Activated CD8-positive, alpha-beta memory T cell treated with anti-CD3 and anti-CD28 coated beads for 48 hours (primary cell): ENCODE measurements around the gene TMEM218.
A peak's percentile ranks its signal among the peaks of the same experiment; 100 is the strongest.

Source experiments
- DNase-seq, 3 experiments: peaks; one replicate each; pipeline ENCODE4 v3.0.0-alpha.2; 2020; ENCODE audit warnings: low read depth in 2 of 3, low spot score in 2 of 3

Gene TMEM218

DNA sequence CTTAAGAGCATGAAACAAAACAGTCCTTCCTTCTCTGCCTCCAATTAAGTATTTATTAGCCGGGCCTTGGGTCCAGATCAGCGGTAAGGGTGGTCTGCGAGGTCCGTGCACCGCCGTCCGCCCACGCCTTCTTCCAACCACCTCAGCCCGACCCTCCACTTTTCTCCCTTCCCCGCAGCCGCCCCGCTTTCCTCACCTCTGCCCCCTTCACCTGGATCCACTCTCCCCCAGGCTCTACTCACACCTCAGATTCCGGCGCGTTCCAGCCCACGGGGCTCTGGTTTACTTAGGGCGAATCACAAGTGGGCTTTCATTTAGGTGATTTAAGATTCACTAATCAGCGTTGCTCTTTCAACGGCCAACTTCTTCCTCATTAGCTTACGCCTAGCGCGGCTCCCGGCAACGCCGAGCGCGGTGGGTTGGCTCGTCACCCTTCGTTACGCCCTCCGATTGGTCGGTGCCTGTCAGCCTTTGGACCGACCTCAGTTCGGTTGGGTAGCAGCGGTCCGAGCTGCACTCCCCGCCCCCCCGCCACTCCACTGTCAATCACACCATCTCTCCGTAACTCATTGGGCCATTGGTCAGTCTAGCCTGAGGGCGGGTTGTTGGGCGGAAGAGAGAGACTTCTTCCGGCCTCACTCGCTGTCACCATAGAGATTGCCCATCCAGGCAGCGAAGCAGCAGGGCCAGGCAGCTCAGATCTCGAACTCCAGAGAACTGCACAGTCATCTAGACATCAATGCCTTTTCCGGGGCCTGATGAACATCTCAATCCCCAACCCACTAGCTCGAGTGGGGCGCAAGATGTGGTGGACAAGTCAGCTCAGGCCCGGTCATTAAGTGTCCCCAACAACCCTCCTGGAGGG is at the start of gene TMEM218:
Gene TMEM218, minus strand, starts transcription at position 284 of the 865 bp plus-strand sequence. CDS start 9,385 bp downstream, outside the sequence.
- DNase-seq: peak; percentile 73 to 91 (median 89)

DNA sequence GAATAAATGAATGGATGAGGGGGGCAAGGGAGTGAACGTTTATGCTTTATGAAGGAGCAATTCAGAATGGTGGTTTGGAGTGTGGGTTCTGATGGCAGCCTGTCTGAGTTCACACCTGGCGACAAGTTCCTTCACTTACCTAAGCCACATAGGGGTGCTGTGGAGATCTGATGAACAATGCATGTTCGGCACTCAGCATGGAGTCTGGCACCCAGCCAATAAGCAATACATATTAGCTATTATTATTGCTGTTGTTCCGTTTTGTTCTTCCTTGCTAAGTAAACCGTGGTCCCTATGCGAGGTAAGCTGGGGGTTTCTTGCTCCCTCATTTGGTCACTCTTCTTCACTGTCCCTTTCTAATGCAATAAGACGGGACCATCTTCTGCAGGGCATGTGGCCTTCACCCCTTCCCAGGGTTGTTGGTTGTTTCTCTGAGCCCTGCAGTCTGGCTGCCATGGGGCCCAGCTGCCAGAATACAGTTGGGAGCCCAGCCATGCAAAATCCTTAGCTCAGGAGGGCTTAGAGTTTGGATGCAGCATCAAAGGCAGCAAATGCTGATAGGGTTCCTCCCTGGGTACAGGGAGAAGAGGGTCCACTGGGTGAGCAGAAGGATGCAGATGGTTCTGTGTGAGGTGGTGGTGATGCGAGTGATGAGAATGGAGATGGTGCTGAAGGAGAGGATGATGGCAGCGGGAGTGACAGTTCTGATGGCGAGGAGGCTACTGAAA is 46.7 kb upstream of the TMEM218 start:
- DNase-seq: no peak

DNA sequence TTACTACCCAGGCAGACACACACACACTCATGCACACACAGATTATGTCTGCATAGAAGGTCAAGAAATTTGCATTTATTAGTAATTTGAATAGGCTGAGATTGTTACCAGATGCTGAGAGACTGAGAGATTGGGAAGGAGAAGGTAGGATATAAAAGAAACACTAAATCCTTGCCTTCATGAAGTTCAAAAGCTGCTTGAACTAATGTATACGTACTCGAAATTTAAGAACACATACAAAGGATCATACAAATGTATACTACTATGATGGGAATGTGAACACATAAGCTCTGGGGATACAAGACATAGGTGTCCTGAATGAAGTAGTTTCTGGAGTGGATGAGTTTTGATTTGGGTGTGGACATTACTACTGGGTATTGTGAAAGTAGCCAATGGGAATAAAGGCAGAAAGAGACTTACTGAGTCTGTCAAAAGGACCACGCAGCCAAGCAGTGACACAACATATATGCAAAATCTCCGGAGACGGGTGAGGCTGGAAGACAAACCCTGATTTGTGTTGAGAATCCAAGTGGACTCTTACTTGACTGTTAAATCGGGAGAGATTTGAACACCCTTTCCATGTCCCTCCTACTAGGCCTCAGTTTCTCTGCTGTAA is 45.8 kb upstream of the TMEM218 start:
- no peak for DNase-seq

DNA sequence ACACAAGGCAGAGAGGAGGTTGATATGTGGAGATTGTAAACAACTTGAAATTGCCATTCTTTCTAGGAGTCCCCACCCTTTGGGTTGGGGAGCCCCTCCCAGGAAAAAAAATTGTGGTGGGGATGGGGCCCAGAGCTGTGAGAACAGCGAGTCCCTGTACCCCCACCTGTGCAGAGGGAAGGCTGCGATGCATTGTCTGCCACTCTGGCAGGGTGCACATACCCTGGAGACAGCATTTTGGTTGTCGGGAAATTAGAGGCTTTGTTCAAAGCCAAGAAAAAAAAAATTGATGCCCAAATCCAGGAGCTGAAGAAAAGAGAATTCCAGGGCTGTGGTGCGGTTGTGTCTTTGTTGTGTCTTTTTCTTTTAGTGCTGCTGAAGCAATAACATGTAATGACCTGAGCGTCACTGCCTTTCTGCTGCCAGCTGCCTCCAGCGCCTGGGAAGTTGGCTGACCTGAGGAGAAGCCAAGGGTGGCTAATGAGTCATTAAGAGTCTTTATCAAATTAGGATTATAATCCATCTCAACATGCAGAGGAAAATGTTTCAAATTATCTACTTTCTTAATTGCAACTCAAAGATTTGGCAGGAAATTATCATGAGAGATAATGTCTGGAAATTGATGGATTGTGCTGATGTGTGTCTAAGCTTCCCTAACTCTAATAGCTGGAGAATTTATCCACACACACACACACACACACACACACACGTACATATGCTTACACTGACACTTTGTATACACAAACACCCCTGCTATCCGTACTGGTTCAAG is 45.1 kb upstream of the TMEM218 start:
- DNase-seq: no peak

DNA sequence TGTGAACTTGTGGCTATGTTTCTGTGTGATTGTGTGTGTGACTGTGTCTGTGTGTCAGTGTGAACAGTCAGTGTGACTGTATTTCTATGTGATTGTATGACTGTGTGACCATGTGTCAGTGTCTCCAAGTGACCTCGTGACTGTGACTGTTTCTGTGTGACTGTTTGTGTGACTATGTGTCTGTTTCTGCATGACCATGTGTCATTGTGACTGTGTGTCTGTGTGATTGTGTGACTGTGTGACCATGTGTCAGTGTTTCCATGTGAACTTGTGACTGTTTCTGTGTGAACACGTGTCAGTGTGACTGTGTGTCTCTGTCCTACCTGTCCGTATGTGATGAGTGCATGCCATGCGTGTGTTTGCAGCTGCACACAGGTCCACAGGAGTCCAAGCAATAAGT is 44.3 kb upstream of the TMEM218 start:
- DNase-seq: no peak

DNA sequence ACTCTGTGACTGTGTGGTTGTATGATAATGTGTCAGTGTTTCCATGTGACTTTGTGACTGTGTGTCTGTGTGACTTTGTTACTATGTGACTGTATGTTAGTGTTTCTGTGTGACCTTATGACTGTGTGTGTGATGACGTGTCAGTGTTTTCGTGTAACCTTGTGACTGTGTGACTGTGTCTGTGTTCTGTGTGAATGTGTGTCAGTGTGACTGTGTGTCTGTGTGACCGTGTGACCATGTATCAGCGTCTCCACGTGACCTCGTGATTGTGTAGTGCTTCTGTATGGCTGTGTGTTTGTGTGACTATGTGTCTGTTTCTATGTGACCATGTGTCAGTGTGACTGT is 43.6 kb upstream of the TMEM218 start:
- no peak for DNase-seq

DNA sequence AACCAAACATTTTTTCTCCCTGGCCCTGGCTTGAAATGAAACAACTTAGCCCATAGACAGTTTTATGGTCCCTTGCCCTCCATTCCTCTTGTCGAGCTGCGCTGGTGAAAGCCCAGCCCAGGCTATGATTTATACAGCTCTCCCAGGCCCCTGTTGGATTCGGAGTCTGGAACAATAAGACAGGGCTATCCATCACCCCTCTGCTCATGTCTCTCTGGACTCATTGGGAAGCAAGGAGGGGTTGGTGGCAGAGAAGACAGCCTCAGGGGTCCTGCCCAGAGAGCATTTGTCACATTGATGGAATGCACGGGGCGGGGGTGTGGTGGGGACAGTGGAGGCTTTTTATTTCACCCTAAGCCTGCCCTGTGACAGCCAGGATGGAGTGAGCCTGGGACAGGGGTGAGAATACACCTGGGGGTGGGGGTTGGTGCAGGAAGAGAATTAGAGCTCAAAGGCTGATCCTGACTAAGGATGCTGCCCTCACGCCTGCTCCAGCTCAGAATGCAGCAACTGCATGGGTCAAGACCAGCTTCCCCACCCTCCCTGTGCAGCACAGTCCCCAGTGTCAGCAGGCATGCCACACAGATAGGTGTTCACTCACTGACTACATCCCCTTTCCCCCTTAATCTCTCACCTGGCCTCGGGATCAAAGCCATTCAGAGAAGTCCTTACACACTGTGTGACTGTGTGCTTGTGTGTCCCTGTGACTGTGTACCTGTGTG is 43.1 kb upstream of the TMEM218 start:
- DNase-seq: no peak

DNA sequence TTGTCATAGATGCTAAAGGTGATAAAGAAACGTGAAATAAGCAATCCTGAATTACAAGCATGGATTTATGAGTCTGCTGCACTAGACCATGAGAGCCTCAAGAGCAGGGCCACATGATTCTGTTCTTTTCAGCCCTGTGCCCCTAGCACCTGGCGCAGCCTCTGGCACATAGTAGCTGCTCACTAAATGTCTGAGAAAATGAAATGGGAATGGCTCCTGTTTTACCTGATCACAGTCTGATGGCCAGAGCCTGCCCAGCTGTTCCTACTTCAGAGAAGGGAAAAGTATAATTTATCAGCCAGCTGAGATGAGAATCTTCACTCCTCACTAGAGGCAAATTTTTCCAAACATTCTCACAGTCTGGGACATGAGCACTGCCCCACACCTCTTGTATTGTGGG is 42.4 kb upstream of the TMEM218 start:
- no peak for DNase-seq

DNA sequence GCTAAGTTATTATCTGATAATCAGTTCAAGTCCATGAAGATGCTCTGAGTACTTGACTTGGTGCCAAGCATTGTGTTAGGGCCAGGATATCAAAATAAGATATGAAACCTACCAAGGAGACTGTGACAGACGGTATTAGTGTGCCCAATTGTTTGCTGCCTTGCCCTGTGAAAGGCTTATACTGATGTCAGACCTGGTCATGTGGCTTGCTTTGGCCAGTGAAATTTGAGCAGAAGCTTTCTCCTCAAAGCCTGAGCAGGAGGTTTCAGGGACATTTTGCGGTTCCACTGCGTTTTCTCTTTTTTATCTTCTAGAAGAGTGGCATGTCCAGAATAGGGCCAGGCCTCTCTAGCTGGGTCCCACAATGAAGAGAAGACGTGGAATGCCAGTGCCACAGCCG is 37.3 kb upstream of the TMEM218 start:
- DNase-seq: no peak

DNA sequence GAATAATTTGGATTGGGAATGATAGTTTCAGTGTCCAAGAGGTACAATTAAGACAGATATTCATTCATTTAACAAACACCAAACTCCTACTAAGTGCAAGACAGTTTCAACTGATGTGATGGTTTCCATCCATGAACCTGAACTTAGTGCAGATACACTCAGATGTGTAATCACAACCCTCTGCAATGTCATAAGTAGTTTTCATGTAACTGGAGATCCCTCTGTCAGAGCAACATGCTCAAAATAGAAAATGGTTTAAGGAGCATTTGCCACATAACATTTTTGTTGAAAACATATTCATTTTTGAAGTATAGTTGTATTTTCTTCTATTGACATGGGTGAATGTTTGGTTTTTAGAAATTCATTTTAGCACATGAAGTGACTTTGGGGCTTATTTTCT is 36.6 kb upstream of the TMEM218 start:
- no peak for DNase-seq

DNA sequence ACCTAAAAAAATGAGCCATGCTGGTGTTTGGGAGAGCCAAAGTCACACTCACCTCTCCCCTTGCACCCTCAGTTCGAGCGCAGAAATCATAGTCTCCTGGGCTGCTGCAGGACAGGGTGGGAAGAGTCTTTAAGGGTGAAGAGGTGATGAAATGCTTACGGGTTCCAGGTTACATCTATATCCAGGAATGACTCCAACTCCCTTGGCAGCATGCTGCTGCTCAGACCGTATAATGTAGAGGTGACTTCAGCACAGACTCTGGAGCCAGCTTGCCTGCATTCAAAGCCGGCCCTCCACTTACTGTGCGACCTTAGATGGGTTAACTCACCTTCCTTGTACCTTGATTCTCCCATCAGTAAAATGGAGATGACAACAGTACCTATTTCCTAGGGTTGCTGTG is 35.9 kb upstream of the TMEM218 start:
- no peak for DNase-seq

DNA sequence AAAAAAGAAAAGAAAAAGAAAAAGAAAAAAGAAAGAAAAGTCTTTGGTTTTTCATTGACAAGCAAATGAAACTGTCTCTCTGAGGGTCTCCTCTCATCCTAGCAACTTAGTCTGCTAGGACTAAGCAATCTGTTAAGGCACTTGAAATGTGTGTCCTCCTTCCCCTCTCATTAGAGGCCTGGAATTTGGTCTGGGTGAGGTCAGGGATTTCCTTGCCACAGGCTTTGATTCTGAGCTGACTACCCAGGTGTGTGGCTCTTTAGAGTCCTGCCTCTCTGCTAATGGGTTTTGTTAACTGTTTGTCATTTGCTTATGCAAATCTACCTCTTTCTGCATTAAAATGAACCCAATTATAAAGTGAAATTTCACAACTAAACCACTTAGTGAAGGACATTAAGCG is 34.8 kb upstream of the TMEM218 start:
- DNase-seq: no peak

DNA sequence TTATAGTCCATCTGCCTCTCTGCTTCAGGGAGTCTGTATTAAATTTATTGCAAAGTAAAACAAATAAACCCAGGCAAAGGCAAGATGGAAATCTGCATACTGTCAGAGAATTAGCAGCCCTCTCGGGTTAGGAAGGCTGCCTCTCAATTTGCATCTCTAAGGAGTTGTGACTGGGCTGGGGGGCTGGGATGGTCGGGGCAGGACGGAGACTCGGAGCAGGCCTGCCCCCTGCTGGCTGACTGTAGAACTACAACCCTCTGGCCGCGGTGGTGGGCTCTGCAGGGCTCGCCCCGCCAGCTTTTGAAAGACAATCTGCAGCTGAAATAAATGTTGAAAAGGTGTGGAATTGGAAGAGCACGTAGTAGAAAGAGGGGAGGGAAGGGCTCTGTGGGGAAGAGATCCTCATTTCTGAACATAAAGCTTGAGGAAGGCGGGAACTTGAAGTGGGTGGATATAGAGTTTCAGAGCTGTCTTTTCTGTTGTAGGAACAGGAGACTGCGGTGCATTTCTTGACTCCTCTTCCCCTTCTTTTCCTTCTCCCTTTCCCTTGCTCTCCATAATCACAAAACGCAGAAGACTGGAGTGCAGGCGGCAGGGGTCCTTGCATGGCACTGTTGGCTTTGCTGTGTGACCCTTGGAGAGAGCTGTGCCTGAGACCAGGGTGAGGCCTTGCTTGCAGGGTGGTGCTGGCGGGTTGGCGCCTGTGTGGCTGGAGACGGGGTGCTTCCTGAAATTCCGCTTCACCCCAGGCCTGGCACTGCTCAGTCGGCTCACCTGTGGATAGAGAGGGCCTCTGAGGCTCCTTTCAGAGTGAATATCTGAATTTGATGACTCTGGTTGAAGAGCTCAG is 30.5 kb upstream of the TMEM218 start:
- peak in 2 of 3 experiments; percentile 42 to 72 for DNase-seq

DNA sequence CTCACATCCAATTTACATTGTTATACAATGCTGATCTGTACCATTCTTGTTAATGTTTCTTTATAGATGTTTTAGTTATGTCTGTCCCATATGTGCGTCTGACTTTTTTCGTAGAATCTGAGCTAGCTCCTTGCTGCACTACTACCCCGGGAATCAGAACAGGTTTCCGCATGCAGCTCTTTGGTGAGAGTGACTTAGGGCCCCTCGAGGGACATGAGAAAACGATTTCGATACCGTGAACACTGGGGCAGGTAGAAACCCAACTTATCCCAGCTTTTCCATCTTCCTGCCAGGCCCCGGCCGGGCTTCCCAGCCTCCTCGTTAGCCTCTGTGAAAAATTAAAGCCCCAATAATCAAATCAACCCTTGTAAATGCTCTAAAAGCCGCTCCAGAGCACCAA is 29.8 kb upstream of the TMEM218 start:
- DNase-seq: no peak

DNA sequence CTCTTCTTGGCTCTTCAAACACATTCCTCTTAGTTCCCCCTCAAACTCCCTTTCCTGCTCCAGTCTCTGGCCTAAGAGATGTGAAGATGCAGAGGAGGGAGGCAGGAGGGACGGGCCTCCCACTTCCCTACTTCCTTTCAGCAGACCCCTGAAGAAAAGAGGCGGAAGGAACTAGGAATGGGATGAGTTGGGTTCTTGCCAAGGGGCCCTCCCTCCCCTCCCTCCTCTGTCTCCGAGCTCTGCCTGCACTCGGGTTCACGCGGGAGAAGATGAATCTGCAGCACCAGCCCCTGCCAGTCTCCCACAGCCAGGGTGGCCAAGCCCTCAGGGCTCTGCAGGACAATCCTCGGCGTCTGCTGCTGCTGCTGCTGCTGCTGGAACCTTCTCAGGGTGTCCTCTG is 28.8 kb upstream of the TMEM218 start:
- DNase-seq: no peak

DNA sequence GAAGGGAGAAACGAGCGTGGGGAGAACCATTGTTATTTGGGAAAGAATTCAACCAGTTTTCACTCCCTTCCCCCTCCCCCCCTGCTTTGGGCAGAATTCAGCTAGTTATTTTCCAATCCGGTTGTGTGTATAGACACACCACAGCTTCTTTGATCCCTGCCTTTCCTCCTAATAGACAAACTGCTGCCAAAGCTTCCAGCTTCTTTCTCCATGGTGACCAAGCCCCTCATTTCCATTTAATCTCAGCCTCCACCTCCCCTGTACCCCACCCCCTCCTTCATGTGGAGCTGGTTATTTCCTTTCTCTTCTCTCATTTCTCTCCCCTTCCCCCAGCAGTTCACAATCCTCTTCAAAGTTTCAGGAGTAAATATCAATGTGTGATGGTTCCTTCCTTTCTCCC is 28.4 kb upstream of the TMEM218 start:
- no peak for DNase-seq

DNA sequence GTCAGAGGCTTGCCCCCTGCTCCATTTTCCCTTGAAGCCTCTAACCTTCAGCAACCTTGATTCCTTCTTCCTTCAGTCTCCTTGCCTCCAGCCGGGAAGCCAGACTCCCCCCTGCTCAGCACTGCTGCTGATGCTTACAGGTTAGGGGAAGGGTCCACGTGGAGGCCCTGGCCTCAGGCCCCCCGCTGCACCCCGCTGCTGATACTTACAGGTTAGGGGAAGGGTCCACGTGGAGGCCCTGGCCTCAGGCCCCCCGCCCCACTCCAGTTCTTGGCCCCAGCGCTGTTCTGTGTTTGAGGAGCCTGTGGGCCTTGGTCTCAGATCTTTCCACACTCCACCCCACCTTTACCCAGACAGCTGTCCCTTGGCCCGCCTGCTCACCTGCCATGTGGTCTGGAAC is 27.5 kb upstream of the TMEM218 start:
- no peak for DNase-seq

DNA sequence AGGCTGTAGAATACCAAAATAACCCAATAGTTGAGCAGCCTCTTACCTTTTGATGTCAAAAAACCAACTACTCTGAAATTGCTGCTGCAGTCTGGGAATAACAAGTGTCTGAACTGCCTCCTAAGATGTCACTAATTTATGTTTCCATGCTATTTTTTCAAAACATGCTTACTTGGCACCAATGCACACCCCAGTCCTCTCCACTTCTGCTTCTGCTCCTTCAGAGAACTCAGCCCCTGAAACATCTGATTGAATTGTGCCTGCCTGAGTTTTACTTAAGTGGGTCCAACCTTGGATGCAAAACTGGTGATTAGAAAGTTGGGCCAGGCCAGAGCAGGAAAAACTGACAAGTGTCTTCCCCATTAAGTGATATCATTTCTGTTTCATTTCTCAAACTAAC is 24.6 kb upstream of the TMEM218 start:
- no peak for DNase-seq

DNA sequence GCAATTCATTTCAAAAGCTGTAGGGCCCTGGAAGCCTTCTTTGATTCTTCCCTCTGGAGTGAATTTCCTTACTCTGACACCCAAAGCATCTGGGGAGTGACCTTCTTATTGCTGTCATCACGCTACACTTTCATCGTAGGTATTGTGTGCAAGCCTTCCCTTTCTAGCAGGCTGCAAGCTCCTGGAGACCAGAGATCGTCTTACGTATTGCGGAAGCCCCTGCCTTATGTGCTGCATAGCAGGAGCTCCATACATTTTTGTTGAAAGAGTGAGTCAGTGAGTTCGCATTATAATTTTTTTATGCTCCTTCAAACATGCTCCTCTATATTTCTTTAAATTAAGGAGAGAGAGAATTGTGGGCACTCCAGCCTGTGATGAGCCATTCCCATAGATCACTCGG is 21.2 kb upstream of the TMEM218 start:
- no peak for DNase-seq

DNA sequence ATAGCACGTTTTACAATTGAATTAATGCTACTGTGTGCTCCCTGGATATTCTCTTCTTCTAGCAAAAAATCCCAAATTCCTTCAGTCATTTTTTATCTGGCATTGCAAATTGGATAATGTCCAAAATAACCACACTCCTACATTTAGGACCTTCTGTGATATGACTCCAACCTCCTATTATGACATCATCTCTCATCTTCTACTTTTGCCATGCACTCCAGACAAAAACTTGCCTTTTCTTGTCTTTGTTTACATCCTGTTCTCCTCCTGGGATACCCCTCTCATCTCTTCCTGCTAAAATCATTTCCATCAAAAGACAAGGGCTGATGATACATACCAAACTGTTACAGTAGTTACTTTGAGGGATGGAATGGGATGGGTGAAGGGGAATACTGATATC is 20.6 kb upstream of the TMEM218 start:
- no peak for DNase-seq
